GM23338 (cell line): Measurements from ENCODE around the gene OLFML2B. TPM values are rescaled to one million over a fixed set of nuclear protein-coding genes. Genes with fewer than 3 reads are reported as not detected.
A peak's percentile ranks its signal among the peaks of the same experiment; 100 is the strongest.

Experiments used
- ATAC-seq: fragments of 200-7000 bp; cut with Tn5 transposase; 3 replicates; pipeline ENCODE4 v1.9.1; 2020
- DNase-seq: peaks from one replicate; pipeline ENCODE4 v3.0.0-alpha.2; 2015; ENCODE audit warnings: low spot score
- H2AFZ ChIP-seq: fragments of 200-600 bp; sonication (generic); 2 replicates; pipeline ENCODE4 v1.8.0; 2016; ENCODE audit warnings: antibody characterized with exemption, mild to moderate bottlenecking, moderate library complexity
- H3F3A ChIP-seq: fragments of 200-600 bp; sonication (generic); replicated peaks from 2 replicates; pipeline ENCODE4 v1.8.0; 2017; ENCODE audit warnings: antibody characterized with exemption, mixed run types, low read depth
- H3K27ac ChIP-seq: fragments of 200-600 bp; sonication (generic); 2 replicates; pipeline ENCODE4 v1.6.1; 2016; ENCODE audit warnings: low read depth
- H3K27me3 ChIP-seq: fragments of 200-600 bp; sonication (generic); 2 replicates; pipeline ENCODE4 v1.8.0; 2016; ENCODE audit warnings: mild to moderate bottlenecking, mixed run types, moderate library complexity; ENCODE audit not compliant: insufficient read depth
- H3K36me3 ChIP-seq: fragments of 200-600 bp; sonication (generic); 2 replicates; pipeline ENCODE4 v1.8.0; 2016; ENCODE audit warnings: mild to moderate bottlenecking; ENCODE audit not compliant: insufficient read depth
- H3K4me1 ChIP-seq: fragments of 200-600 bp; sonication (generic); 2 replicates; pipeline ENCODE4 v1.8.0; 2016; ENCODE audit warnings: mild to moderate bottlenecking, moderate library complexity; ENCODE audit not compliant: insufficient read depth
- H3K4me2 ChIP-seq: fragments of 200-600 bp; sonication (generic); 2 replicates; pipeline ENCODE4 v1.7.1; 2017; ENCODE audit warnings: mixed run types
- H3K4me3 ChIP-seq: fragments of 200-600 bp; sonication (generic); 2 replicates; pipeline ENCODE4 v1.6.1; 2016; ENCODE audit warnings: mixed run types
- H3K79me2 ChIP-seq: fragments of 200-600 bp; sonication (generic); replicated peaks from 2 replicates; pipeline ENCODE4 v1.8.0; 2017; ENCODE audit warnings: mild to moderate bottlenecking; ENCODE audit not compliant: insufficient read depth
- H3K9me2 ChIP-seq: fragments of 200-600 bp; sonication (generic); 2 replicates; pipeline ENCODE4 v1.8.0; 2017; ENCODE audit not compliant: insufficient read depth
- H4K20me1 ChIP-seq: fragments of 200-600 bp; sonication (generic); replicated peaks from 2 replicates; pipeline ENCODE4 v1.8.0; 2017; ENCODE audit warnings: mild to moderate bottlenecking; ENCODE audit not compliant: insufficient read depth
- H3K27ac Mint-ChIP-seq: 2 replicates; pipeline ENCODE4 v1.8.0; 2020; ENCODE audit warnings: inconsistent platforms, mild to moderate bottlenecking, moderate library complexity, mixed read lengths
- H3K27me3 Mint-ChIP-seq: 3 replicates; pipeline ENCODE4 v1.8.0; 2022; ENCODE audit warnings: low read depth, mild to moderate bottlenecking, moderate library complexity, mixed read lengths, inconsistent platforms; ENCODE audit not compliant: insufficient read depth, poor library complexity
- H3K36me3 Mint-ChIP-seq: 3 replicates; pipeline ENCODE4 v1.8.0; 2021; ENCODE audit warnings: low read depth, mild to moderate bottlenecking, inconsistent platforms, moderate library complexity, mixed read lengths
- H3K4me1 Mint-ChIP-seq: 3 replicates; pipeline ENCODE4 v1.8.0; 2020; ENCODE audit warnings: mild to moderate bottlenecking, inconsistent platforms, mixed read lengths
- H3K4me3 Mint-ChIP-seq: 3 replicates; pipeline ENCODE4 v1.8.0; 2021; ENCODE audit warnings: moderate library complexity, mild to moderate bottlenecking, inconsistent platforms, mixed read lengths
- H3K9me3 Mint-ChIP-seq: 3 replicates; pipeline ENCODE4 v1.8.0; 2020; ENCODE audit warnings: moderate library complexity, mild to moderate bottlenecking, inconsistent platforms, mixed read lengths
- CREB1 ChIP-seq: fragments of 250-450 bp; sonication (Bioruptor Pico); IDR thresholded peaks from 2 replicates; pipeline ENCODE4 v1.5.0; 2020; ENCODE audit warnings: low read depth, mild to moderate bottlenecking, moderate library complexity
- EZH2 ChIP-seq: fragments of 200-600 bp; sonication (generic); IDR thresholded peaks from one replicate; pipeline ENCODE4 v1.8.0; 2017; ENCODE audit warnings: antibody characterized with exemption, mild to moderate bottlenecking, low read depth; ENCODE audit not compliant: unreplicated experiment
- EZH2phosphoT487 ChIP-seq: fragments of 200-600 bp; sonication (generic); IDR thresholded peaks from one replicate; pipeline ENCODE4 v1.8.1; 2018; ENCODE audit warnings: antibody characterized with exemption; ENCODE audit not compliant: unreplicated experiment
- JUNB ChIP-seq: IDR thresholded peaks from one replicate; pipeline ENCODE4 v1.6.1; 2016; ENCODE audit warnings: antibody characterized with exemption; ENCODE audit not compliant: unreplicated experiment
- NANOG ChIP-seq: IDR thresholded peaks from 2 replicates; pipeline ENCODE4 v1.6.1; 2016; ENCODE audit warnings: antibody characterized with exemption, borderline replicate concordance
- POLR2AphosphoS5 ChIP-seq: IDR thresholded peaks from 2 replicates; pipeline ENCODE4 v1.6.1; 2016; ENCODE audit warnings: antibody characterized with exemption, low read depth
- ZNF331 ChIP-seq: fragments of 250-450 bp; sonication (Bioruptor Pico); IDR thresholded peaks from 2 replicates; pipeline ENCODE4 v1.5.0; 2020; ENCODE audit warnings: low read depth, mild to moderate bottlenecking, moderate library complexity
- polyA plus RNA-seq: library from polyadenylated mRNA; unstranded; fragments of >200 nt; fragmentation: Nextera tagmentation; extraction: Ambion mirVana; gene quantifications from 2 replicates; pipeline ENCODE4 v1.2.1, GENCODE V29; 2016
- total RNA-seq: library from RNA; depleted of rRNA; stranded (reverse); fragments of >200 nt; shearing (Covaris generic); gene quantifications from 2 replicates; pipeline ENCODE4 v1.2.3, GENCODE V29; 2014
- TF ChIP-seq, protein P1 (sequence below): IDR thresholded peaks from one replicate; pipeline ENCODE4 v1.6.1; 2018; ENCODE audit warnings: antibody characterized with exemption; ENCODE audit not compliant: unreplicated experiment
- TF ChIP-seq, protein P2 (sequence below): fragments of 250-450 bp; sonication (Bioruptor Pico); IDR thresholded peaks from 2 replicates; pipeline ENCODE4 v1.5.0; 2020; ENCODE audit warnings: mild to moderate bottlenecking, moderate library complexity

OLFML2B gene
- total and polyA plus RNA-seq, 2 experiments from 2014 or later: 2.9 to 4.3 TPM

- TF ChIP-seq, protein P1, sequence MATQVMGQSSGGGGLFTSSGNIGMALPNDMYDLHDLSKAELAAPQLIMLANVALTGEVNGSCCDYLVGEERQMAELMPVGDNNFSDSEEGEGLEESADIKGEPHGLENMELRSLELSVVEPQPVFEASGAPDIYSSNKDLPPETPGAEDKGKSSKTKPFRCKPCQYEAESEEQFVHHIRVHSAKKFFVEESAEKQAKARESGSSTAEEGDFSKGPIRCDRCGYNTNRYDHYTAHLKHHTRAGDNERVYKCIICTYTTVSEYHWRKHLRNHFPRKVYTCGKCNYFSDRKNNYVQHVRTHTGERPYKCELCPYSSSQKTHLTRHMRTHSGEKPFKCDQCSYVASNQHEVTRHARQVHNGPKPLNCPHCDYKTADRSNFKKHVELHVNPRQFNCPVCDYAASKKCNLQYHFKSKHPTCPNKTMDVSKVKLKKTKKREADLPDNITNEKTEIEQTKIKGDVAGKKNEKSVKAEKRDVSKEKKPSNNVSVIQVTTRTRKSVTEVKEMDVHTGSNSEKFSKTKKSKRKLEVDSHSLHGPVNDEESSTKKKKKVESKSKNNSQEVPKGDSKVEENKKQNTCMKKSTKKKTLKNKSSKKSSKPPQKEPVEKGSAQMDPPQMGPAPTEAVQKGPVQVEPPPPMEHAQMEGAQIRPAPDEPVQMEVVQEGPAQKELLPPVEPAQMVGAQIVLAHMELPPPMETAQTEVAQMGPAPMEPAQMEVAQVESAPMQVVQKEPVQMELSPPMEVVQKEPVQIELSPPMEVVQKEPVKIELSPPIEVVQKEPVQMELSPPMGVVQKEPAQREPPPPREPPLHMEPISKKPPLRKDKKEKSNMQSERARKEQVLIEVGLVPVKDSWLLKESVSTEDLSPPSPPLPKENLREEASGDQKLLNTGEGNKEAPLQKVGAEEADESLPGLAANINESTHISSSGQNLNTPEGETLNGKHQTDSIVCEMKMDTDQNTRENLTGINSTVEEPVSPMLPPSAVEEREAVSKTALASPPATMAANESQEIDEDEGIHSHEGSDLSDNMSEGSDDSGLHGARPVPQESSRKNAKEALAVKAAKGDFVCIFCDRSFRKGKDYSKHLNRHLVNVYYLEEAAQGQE: no peak
- no peak for TF ChIP-seq JUNB
Measured at GRCh38 chr1:162056579-162056978, 32.9 kb upstream of the OLFML2B start (continued).

GRCh38 chr1:162056043-162056442 lies 32.4 kb upstream of the OLFML2B start:
- H3K4me1 ChIP-seq: no peaks in the 10 kb centered on the region
- DNase-seq: peak; percentile 94
- H3K27ac ChIP-seq: no peak overlapping the region
- Mint-ChIP-seq H3K36me3 (no peaks in the 10 kb centered on the region), H3K9me3 (no peaks in the 10 kb centered on the region), H3K27me3 (peaks cover 3% of the 10 kb centered on the region), H3K27ac (no peak overlapping the region), H3K4me1 (peaks cover 6% of the 10 kb centered on the region; the same call in 2 of the 3 replicates), H3K4me3 (no peak overlapping the region)
- H3K4me3 ChIP-seq: no peak overlapping the region
- H3K9me2 ChIP-seq: no peaks in the 10 kb centered on the region
- H2AFZ ChIP-seq: no peak overlapping the region
- H3K27me3 ChIP-seq: no peaks in the 10 kb centered on the region
- no peaks in the 10 kb centered on the region for H3K36me3 ChIP-seq
- no peak overlapping the region for H3K4me2 ChIP-seq
- peak; percentile 100 for ATAC-seq
- no peaks in the 10 kb centered on the region for H3F3A ChIP-seq
- no peaks in the 10 kb centered on the region for H4K20me1 ChIP-seq
- H3K79me2 ChIP-seq: no peaks in the 10 kb centered on the region
- TF ChIP-seq POLR2AphosphoS5: no peak
- TF ChIP-seq, protein P2, sequence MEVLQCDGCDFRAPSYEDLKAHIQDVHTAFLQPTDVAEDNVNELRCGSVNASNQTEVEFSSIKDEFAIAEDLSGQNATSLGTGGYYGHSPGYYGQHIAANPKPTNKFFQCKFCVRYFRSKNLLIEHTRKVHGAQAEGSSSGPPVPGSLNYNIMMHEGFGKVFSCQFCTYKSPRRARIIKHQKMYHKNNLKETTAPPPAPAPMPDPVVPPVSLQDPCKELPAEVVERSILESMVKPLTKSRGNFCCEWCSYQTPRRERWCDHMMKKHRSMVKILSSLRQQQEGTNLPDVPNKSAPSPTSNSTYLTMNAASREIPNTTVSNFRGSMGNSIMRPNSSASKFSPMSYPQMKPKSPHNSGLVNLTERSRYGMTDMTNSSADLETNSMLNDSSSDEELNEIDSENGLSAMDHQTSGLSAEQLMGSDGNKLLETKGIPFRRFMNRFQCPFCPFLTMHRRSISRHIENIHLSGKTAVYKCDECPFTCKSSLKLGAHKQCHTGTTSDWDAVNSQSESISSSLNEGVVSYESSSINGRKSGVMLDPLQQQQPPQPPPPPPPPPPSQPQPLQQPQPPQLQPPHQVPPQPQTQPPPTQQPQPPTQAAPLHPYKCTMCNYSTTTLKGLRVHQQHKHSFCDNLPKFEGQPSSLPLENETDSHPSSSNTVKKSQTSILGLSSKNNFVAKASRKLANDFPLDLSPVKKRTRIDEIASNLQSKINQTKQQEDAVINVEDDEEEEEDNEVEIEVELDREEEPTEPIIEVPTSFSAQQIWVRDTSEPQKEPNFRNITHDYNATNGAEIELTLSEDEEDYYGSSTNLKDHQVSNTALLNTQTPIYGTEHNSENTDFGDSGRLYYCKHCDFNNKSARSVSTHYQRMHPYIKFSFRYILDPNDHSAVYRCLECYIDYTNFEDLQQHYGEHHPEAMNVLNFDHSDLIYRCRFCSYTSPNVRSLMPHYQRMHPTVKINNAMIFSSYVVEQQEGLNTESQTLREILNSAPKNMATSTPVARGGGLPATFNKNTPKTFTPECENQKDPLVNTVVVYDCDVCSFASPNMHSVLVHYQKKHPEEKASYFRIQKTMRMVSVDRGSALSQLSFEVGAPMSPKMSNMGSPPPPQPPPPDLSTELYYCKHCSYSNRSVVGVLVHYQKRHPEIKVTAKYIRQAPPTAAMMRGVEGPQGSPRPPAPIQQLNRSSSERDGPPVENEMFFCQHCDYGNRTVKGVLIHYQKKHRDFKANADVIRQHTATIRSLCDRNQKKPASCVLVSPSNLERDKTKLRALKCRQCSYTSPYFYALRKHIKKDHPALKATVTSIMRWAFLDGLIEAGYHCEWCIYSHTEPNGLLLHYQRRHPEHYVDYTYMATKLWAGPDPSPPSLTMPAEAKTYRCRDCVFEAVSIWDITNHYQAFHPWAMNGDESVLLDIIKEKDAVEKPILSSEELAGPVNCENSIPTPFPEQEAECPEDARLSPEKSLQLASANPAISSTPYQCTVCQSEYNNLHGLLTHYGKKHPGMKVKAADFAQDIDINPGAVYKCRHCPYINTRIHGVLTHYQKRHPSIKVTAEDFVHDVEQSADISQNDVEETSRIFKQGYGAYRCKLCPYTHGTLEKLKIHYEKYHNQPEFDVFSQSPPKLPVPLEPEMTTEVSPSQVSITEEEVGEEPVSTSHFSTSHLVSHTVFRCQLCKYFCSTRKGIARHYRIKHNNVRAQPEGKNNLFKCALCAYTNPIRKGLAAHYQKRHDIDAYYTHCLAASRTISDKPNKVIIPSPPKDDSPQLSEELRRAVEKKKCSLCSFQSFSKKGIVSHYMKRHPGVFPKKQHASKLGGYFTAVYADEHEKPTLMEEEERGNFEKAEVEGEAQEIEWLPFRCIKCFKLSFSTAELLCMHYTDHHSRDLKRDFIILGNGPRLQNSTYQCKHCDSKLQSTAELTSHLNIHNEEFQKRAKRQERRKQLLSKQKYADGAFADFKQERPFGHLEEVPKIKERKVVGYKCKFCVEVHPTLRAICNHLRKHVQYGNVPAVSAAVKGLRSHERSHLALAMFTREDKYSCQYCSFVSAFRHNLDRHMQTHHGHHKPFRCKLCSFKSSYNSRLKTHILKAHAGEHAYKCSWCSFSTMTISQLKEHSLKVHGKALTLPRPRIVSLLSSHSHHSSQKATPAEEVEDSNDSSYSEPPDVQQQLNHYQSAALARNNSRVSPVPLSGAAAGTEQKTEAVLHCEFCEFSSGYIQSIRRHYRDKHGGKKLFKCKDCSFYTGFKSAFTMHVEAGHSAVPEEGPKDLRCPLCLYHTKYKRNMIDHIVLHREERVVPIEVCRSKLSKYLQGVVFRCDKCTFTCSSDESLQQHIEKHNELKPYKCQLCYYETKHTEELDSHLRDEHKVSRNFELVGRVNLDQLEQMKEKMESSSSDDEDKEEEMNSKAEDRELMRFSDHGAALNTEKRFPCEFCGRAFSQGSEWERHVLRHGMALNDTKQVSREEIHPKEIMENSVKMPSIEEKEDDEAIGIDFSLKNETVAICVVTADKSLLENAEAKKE: 0 out of 2 replicates have a peak, but pooled peaks have one; percentile 3
- 0 out of 2 replicates have a peak, but pooled peaks have one; percentile 45 for TF ChIP-seq ZNF331
- TF ChIP-seq JUNB: no peak
- 0 out of 2 replicates have a peak, but pooled peaks have one; percentile 4 for TF ChIP-seq CREB1
- TF ChIP-seq, protein P1: no peak
- 0 out of 2 replicates have a peak, but pooled peaks have one; percentile 21 for TF ChIP-seq NANOG
- TF ChIP-seq EZH2: no peak
- TF ChIP-seq EZH2phosphoT487: no peak
